Adrenal gland (tissue), 5 donors: Measurements from ENCODE around the gene INSRR.

ENCODE experiments used
- POLR2A ChIP-seq, 2 donors: fragments of 450-650 bp; IDR thresholded peaks; one replicate each; pipeline ENCODE4 v1.6.1; 2017; ENCODE audit warnings: antibody characterized with exemption in 2 of 2, mild to moderate bottlenecking in 2 of 2, moderate library complexity in 1 of 2
- TF ChIP-seq, protein P1 (sequence below), 6 experiments: fragments of 450-650 bp in 4 of 6; fragments of 200-600 bp in 2 of 6; sonication (generic) in 1 of 6; IDR thresholded peaks; 1 replicate in 5 of 6; 2 replicates in 1 of 6; pipeline versions ENCODE4 v1.5.1 to v1.8.0; 2016 to 2021; ENCODE audit warnings: antibody characterized with exemption in 6 of 6, mild to moderate bottlenecking in 2 of 6, moderate library complexity in 1 of 6
- donor health status: DM: no; HTN: no; CAD: no.

- TF ChIP-seq, protein P1, sequence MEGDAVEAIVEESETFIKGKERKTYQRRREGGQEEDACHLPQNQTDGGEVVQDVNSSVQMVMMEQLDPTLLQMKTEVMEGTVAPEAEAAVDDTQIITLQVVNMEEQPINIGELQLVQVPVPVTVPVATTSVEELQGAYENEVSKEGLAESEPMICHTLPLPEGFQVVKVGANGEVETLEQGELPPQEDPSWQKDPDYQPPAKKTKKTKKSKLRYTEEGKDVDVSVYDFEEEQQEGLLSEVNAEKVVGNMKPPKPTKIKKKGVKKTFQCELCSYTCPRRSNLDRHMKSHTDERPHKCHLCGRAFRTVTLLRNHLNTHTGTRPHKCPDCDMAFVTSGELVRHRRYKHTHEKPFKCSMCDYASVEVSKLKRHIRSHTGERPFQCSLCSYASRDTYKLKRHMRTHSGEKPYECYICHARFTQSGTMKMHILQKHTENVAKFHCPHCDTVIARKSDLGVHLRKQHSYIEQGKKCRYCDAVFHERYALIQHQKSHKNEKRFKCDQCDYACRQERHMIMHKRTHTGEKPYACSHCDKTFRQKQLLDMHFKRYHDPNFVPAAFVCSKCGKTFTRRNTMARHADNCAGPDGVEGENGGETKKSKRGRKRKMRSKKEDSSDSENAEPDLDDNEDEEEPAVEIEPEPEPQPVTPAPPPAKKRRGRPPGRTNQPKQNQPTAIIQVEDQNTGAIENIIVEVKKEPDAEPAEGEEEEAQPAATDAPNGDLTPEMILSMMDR (IDR thresholded peaks at IDR 0.05): no peak
- TF ChIP-seq POLR2A (IDR thresholded peaks at IDR 0.05): no peak
Measured at GRCh38 chr1:156895927-156896326, 37.0 kb upstream of the INSRR start.
